Gastroesophageal sphincter (tissue), 3 donors: ENCODE results near the gene OBP2B.

Experiments
- POLR2A ChIP-seq, 2 donors: fragments of 450-650 bp; IDR thresholded peaks; one replicate each; pipeline ENCODE4 v1.6.1; 2017; ENCODE audit warnings: antibody characterized with exemption in 2 of 2, mild to moderate bottlenecking in 2 of 2, moderate library complexity in 1 of 2
- TF ChIP-seq, protein P1 (sequence below), 4 experiments: fragments of 200-600 bp in 2 of 4; fragments of 450-650 bp in 2 of 4; sonication (generic) in 1 of 4; IDR thresholded peaks; one replicate each; pipeline ENCODE4 v1.5.1; 2017 to 2019; ENCODE audit warnings: antibody characterized with exemption in 4 of 4, mild to moderate bottlenecking in 2 of 4, moderate library complexity in 2 of 4

DNA sequence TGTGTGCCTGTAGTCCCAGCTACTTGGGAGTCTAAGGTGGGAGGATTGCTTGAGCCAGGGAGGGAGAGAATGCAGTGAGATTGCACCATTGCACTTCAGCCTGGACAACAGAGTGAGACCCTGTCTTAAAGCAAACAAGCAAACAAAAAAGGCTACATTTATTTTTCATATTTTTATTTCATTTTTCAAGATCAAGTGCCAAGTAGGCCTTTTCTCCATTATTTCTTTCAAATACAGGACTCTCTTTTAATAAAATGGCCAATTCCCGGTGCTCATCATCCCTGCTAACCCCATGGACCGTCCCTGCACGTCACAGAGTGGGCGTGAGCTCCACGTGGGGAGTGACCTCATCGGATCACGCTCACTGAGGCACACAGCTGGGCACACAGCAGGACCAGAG, 36.0 kb downstream of the OBP2B start:
- TF ChIP-seq, protein P1, sequence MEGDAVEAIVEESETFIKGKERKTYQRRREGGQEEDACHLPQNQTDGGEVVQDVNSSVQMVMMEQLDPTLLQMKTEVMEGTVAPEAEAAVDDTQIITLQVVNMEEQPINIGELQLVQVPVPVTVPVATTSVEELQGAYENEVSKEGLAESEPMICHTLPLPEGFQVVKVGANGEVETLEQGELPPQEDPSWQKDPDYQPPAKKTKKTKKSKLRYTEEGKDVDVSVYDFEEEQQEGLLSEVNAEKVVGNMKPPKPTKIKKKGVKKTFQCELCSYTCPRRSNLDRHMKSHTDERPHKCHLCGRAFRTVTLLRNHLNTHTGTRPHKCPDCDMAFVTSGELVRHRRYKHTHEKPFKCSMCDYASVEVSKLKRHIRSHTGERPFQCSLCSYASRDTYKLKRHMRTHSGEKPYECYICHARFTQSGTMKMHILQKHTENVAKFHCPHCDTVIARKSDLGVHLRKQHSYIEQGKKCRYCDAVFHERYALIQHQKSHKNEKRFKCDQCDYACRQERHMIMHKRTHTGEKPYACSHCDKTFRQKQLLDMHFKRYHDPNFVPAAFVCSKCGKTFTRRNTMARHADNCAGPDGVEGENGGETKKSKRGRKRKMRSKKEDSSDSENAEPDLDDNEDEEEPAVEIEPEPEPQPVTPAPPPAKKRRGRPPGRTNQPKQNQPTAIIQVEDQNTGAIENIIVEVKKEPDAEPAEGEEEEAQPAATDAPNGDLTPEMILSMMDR (IDR thresholded peaks at IDR 0.05) = no peak
- no peak for TF ChIP-seq POLR2A (IDR thresholded peaks at IDR 0.05)
